ENCODE measurements around the gene LEMD3. TPM values are rescaled to one million over a fixed set of nuclear protein-coding genes. Genes with fewer than 3 reads are reported as not detected.
A peak's percentile ranks its signal among the peaks of the same experiment; 100 is the strongest.

LEMD3 gene
- polyA plus RNA-seq, 1 of the 3 experiments (the other 2 are of a cell fraction) = 4.4 TPM

GRCh38 chr12:65232476-65233077 is 63.2 kb downstream of the LEMD3 start:
- no peak overlapping the region for H3K9ac ChIP-seq
- POLR2A ChIA-PET = interaction anchor here (0.8 kb wide), 1 partner anchor 63 kb away, joined by 6 read pairs; the partner anchor contains the start of gene LEMD3
- H3K4me3 ChIP-seq (ENCODE audit: low read depth in 2 of 2, low read length in 1 of 2) = no peak overlapping the region
- peaks cover 0 to 15% of the 10 kb centered on the region in 2 experiments for H3K36me3 ChIP-seq (replicated peaks in 1 of 2; ENCODE audit: control insufficient read depth in 1 of 2, insufficient read depth in 2 of 2, low read length in 1 of 2)
- TF ChIP-seq NFIC (IDR thresholded peaks at IDR 0.05; ENCODE audit: borderline replicate concordance) (no peak), RAD21 (IDR thresholded peaks at IDR 0.05; ENCODE audit: low read length) (peak; percentile 53), EP300 (IDR thresholded peaks at IDR 0.05; ENCODE audit: borderline replicate concordance in 1 of 2, low read depth in 1 of 2, low read length in 1 of 2) (no peak)
- TF ChIP-seq, protein P1, sequence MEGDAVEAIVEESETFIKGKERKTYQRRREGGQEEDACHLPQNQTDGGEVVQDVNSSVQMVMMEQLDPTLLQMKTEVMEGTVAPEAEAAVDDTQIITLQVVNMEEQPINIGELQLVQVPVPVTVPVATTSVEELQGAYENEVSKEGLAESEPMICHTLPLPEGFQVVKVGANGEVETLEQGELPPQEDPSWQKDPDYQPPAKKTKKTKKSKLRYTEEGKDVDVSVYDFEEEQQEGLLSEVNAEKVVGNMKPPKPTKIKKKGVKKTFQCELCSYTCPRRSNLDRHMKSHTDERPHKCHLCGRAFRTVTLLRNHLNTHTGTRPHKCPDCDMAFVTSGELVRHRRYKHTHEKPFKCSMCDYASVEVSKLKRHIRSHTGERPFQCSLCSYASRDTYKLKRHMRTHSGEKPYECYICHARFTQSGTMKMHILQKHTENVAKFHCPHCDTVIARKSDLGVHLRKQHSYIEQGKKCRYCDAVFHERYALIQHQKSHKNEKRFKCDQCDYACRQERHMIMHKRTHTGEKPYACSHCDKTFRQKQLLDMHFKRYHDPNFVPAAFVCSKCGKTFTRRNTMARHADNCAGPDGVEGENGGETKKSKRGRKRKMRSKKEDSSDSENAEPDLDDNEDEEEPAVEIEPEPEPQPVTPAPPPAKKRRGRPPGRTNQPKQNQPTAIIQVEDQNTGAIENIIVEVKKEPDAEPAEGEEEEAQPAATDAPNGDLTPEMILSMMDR (IDR thresholded peaks at IDR 0.05) = peak; percentile 65
- H3K9me3 ChIP-seq = peaks cover 14% of the 10 kb centered on the region
- CTCF ChIA-PET = interaction anchor here (0.6 to 4.8 kb wide), 30 partner anchors 8 to 450 kb away, joined by 3 to 53 read pairs (median 4); no protein-coding TSS in a partner anchor
- H4K20me1 ChIP-seq (ENCODE audit: insufficient read depth) = no peaks in the 10 kb centered on the region
- no peak overlapping the region for H2AFZ ChIP-seq (ENCODE audit: low read depth)
- H3K27me3 ChIP-seq (ENCODE audit: insufficient read depth) = no peaks in the 10 kb centered on the region
- 8% methylated on average over 3 of the region's 3 CpGs for WGBS (ENCODE audit: low lambda C conversion rate)
- DNase-seq = peak; percentile 12
- no peak overlapping the region for H3K4me2 ChIP-seq
- no peaks in the 10 kb centered on the region; a peak in 1 of 4 replicates for H3K4me1 ChIP-seq (ENCODE audit: control insufficient read depth in 1 of 2, insufficient read depth in 2 of 2, low read depth in 1 of 2, low read length in 1 of 2)
- H3K27ac ChIP-seq (ENCODE audit: low read depth in 2 of 2, low read length in 1 of 2) = no peak overlapping the region
- 0 out of 2 replicates have a peak, but pooled peaks cover 3% of the 10 kb centered on the region for H3K79me2 ChIP-seq (ENCODE audit: insufficient read depth)
- no peaks in the 10 kb centered on the region for H3K9me2 ChIP-seq
- H3F3A ChIP-seq (replicated peaks; ENCODE audit: insufficient read depth) = peaks cover 6% of the 10 kb centered on the region

DNA sequence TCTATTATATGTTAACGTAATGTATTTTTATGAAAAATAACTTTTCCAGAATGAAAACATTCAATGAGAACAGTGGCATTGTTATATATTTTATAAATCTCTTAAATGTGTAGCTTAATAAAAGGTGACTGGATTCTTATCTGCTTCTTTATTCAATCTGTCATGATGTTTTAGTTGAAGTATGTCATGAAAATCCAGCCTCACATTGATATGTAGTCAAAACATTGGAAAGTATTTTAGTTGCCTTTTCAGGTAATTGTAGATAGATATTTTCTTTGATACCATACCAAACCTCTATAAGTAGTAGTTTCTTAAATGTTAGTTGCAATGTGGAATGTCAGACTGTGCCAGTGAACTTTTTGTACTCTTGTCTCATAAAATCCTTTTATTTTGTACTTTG is 67.8 kb downstream of the LEMD3 start:
- Histone ChIP-seq H3K79me2 (ENCODE audit: insufficient read depth) (0 out of 2 replicates have a peak, but pooled peaks cover 3% of the 10 kb centered on the region), H4K20me1 (ENCODE audit: insufficient read depth) (no peaks in the 10 kb centered on the region), H3K4me1 (ENCODE audit: control insufficient read depth in 1 of 2, insufficient read depth in 2 of 2, low read depth in 1 of 2, low read length in 1 of 2) (no peaks in the 10 kb centered on the region; a peak in 1 of 4 replicates), H3K9me2 (no peaks in the 10 kb centered on the region), H3K4me3 (ENCODE audit: low read depth in 2 of 2, low read length in 1 of 2) (no peak overlapping the region), H3K27ac (ENCODE audit: low read depth in 2 of 2, low read length in 1 of 2) (no peak overlapping the region), H3K9me3 (no peaks in the 10 kb centered on the region), H2AFZ (ENCODE audit: low read depth) (no peak overlapping the region), H3K36me3 (replicated peaks in 1 of 2; ENCODE audit: control insufficient read depth in 1 of 2, insufficient read depth in 2 of 2, low read length in 1 of 2) (peaks cover 13 to 18% of the 10 kb centered on the region in 2 experiments), H3F3A (replicated peaks; ENCODE audit: insufficient read depth) (peaks cover 1% of the 10 kb centered on the region), H3K4me2 (no peak overlapping the region), H3K27me3 (ENCODE audit: insufficient read depth) (no peaks in the 10 kb centered on the region), H3K9ac (no peak overlapping the region)
- ChIA-PET POLR2A (no interaction called here), CTCF (no interaction called here)
- no peak for DNase-seq
- no peak for TF ChIP-seq TCF12 (IDR thresholded peaks at IDR 0.05)
- TF ChIP-seq, protein P2, sequence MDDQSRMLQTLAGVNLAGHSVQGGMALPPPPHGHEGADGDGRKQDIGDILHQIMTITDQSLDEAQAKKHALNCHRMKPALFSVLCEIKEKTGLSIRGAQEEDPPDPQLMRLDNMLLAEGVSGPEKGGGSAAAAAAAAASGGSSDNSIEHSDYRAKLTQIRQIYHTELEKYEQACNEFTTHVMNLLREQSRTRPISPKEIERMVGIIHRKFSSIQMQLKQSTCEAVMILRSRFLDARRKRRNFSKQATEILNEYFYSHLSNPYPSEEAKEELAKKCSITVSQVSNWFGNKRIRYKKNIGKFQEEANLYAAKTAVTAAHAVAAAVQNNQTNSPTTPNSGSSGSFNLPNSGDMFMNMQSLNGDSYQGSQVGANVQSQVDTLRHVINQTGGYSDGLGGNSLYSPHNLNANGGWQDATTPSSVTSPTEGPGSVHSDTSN (IDR thresholded peaks at IDR 0.05) = no peak
- 98% methylated on average over 1 of the region's 1 CpG for WGBS (ENCODE audit: low lambda C conversion rate)

DNA sequence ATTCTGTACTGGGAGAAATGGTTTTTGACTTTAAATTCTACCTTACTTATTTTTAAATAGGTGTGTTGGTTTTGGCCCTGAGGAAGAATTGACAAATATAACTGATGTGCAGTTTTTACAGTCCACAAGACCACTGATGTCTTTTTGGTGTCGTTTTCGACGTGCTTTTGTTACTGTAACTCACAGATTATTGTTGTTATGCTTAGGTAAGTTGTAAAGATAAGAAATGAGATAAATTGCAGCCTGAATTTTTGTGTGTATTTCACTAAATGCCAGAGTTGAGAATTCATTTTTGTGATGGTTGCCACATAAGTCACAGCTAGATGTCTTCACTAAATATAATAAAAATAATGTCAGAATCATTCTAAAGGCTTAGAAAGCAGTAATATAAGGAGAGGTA is 69.2 kb downstream of the LEMD3 start:
- no peak for TF ChIP-seq JUND (IDR thresholded peaks at IDR 0.05)
- no peak for TF ChIP-seq IRF3 (IDR thresholded peaks at IDR 0.05; ENCODE audit: low read depth, low read length)
- no peak for TF ChIP-seq EP300 (IDR thresholded peaks at IDR 0.05; ENCODE audit: borderline replicate concordance in 1 of 2, low read depth in 1 of 2, low read length in 1 of 2)
- no peak for TF ChIP-seq FOXM1 (IDR thresholded peaks at IDR 0.05; ENCODE audit: low read depth)
- no peak for TF ChIP-seq TCF12 (IDR thresholded peaks at IDR 0.05)
- no peak for TF ChIP-seq MEF2A (IDR thresholded peaks at IDR 0.05; ENCODE audit: borderline replicate concordance, low read depth)
- no peak for TF ChIP-seq MXI1 (IDR thresholded peaks at IDR 0.05; ENCODE audit: low read depth, low read length)
- TF ChIP-seq TAF1 (IDR thresholded peaks at IDR 0.05; ENCODE audit: borderline replicate concordance, low read depth, low read length) = no peak
- TF ChIP-seq USF2 (IDR thresholded peaks at IDR 0.05; ENCODE audit: borderline replicate concordance, low read depth, low read length) = no peak
- no peak for TF ChIP-seq SMC3 (IDR thresholded peaks at IDR 0.05; ENCODE audit: low read depth, low read length)
- H4K20me1 ChIP-seq (ENCODE audit: insufficient read depth) = no peaks in the 10 kb centered on the region

More for the DNA sequence above, 69.2 kb downstream of the LEMD3 start:
- no peak for DNase-seq
- 100% methylated on average over 3 of the region's 3 CpGs for WGBS (ENCODE audit: low lambda C conversion rate)
- no peaks in the 10 kb centered on the region for H3K27me3 ChIP-seq (ENCODE audit: insufficient read depth)
- no peaks in the 10 kb centered on the region for H3F3A ChIP-seq (replicated peaks; ENCODE audit: insufficient read depth)
- H3K4me3 ChIP-seq (ENCODE audit: low read depth in 2 of 2, low read length in 1 of 2) = no peak overlapping the region
- no peak overlapping the region for H3K9ac ChIP-seq
- no peaks in the 10 kb centered on the region for H3K79me2 ChIP-seq (ENCODE audit: insufficient read depth)
- H2AFZ ChIP-seq (ENCODE audit: low read depth) = no peak overlapping the region
- H3K36me3 ChIP-seq (replicated peaks in 1 of 2; ENCODE audit: control insufficient read depth in 1 of 2, insufficient read depth in 2 of 2, low read length in 1 of 2) = peaks cover 16 to 33% of the 10 kb centered on the region in 2 experiments
- ChIA-PET POLR2A (no interaction called here), CTCF (no interaction called here)
- H3K4me2 ChIP-seq = no peak overlapping the region
- H3K27ac ChIP-seq (ENCODE audit: low read depth in 2 of 2, low read length in 1 of 2) = no peak overlapping the region
- no peaks in the 10 kb centered on the region for H3K9me3 ChIP-seq
- no peaks in the 10 kb centered on the region; a peak in 1 of 4 replicates for H3K4me1 ChIP-seq (ENCODE audit: control insufficient read depth in 1 of 2, insufficient read depth in 2 of 2, low read depth in 1 of 2, low read length in 1 of 2)
- no peaks in the 10 kb centered on the region for H3K9me2 ChIP-seq

Data from SK-N-SH (cell line).